GM23338 (cell line): ENCODE results near the gene FCN2. TPM values are rescaled to one million over a fixed set of nuclear protein-coding genes. Genes with fewer than 3 reads are reported as not detected.

Source experiments
- ATAC-seq: fragments of 200-7000 bp; cut with Tn5 transposase; 3 replicates; pipeline ENCODE4 v1.9.1; 2020
- DNase-seq: peaks from one replicate; pipeline ENCODE4 v3.0.0-alpha.2; 2015; ENCODE audit warnings: low spot score
- H2AFZ ChIP-seq: fragments of 200-600 bp; sonication (generic); 2 replicates; pipeline ENCODE4 v1.8.0; 2016; ENCODE audit warnings: antibody characterized with exemption, mild to moderate bottlenecking, moderate library complexity
- H3F3A ChIP-seq: fragments of 200-600 bp; sonication (generic); replicated peaks from 2 replicates; pipeline ENCODE4 v1.8.0; 2017; ENCODE audit warnings: antibody characterized with exemption, mixed run types, low read depth
- H3K27ac ChIP-seq: fragments of 200-600 bp; sonication (generic); 2 replicates; pipeline ENCODE4 v1.6.1; 2016; ENCODE audit warnings: low read depth
- H3K27me3 ChIP-seq: fragments of 200-600 bp; sonication (generic); 2 replicates; pipeline ENCODE4 v1.8.0; 2016; ENCODE audit warnings: mild to moderate bottlenecking, mixed run types, moderate library complexity; ENCODE audit not compliant: insufficient read depth
- H3K36me3 ChIP-seq: fragments of 200-600 bp; sonication (generic); 2 replicates; pipeline ENCODE4 v1.8.0; 2016; ENCODE audit warnings: mild to moderate bottlenecking; ENCODE audit not compliant: insufficient read depth
- H3K4me1 ChIP-seq: fragments of 200-600 bp; sonication (generic); 2 replicates; pipeline ENCODE4 v1.8.0; 2016; ENCODE audit warnings: mild to moderate bottlenecking, moderate library complexity; ENCODE audit not compliant: insufficient read depth
- H3K4me2 ChIP-seq: fragments of 200-600 bp; sonication (generic); 2 replicates; pipeline ENCODE4 v1.7.1; 2017; ENCODE audit warnings: mixed run types
- H3K4me3 ChIP-seq: fragments of 200-600 bp; sonication (generic); 2 replicates; pipeline ENCODE4 v1.6.1; 2016; ENCODE audit warnings: mixed run types
- H3K79me2 ChIP-seq: fragments of 200-600 bp; sonication (generic); replicated peaks from 2 replicates; pipeline ENCODE4 v1.8.0; 2017; ENCODE audit warnings: mild to moderate bottlenecking; ENCODE audit not compliant: insufficient read depth
- H3K9me2 ChIP-seq: fragments of 200-600 bp; sonication (generic); 2 replicates; pipeline ENCODE4 v1.8.0; 2017; ENCODE audit not compliant: insufficient read depth
- H4K20me1 ChIP-seq: fragments of 200-600 bp; sonication (generic); replicated peaks from 2 replicates; pipeline ENCODE4 v1.8.0; 2017; ENCODE audit warnings: mild to moderate bottlenecking; ENCODE audit not compliant: insufficient read depth
- H3K27ac Mint-ChIP-seq: 2 replicates; pipeline ENCODE4 v1.8.0; 2020; ENCODE audit warnings: inconsistent platforms, mild to moderate bottlenecking, moderate library complexity, mixed read lengths
- H3K27me3 Mint-ChIP-seq: 3 replicates; pipeline ENCODE4 v1.8.0; 2022; ENCODE audit warnings: low read depth, mild to moderate bottlenecking, moderate library complexity, mixed read lengths, inconsistent platforms; ENCODE audit not compliant: insufficient read depth, poor library complexity
- H3K36me3 Mint-ChIP-seq: 3 replicates; pipeline ENCODE4 v1.8.0; 2021; ENCODE audit warnings: low read depth, mild to moderate bottlenecking, inconsistent platforms, moderate library complexity, mixed read lengths
- H3K4me1 Mint-ChIP-seq: 3 replicates; pipeline ENCODE4 v1.8.0; 2020; ENCODE audit warnings: mild to moderate bottlenecking, inconsistent platforms, mixed read lengths
- H3K4me3 Mint-ChIP-seq: 3 replicates; pipeline ENCODE4 v1.8.0; 2021; ENCODE audit warnings: moderate library complexity, mild to moderate bottlenecking, inconsistent platforms, mixed read lengths
- H3K9me3 Mint-ChIP-seq: 3 replicates; pipeline ENCODE4 v1.8.0; 2020; ENCODE audit warnings: moderate library complexity, mild to moderate bottlenecking, inconsistent platforms, mixed read lengths
- CTCF ChIP-seq, 2 experiments: fragments of 200-600 bp in 1 of 2; sonication (generic) in 1 of 2; conservative IDR thresholded peaks; 2 replicates each; pipeline versions ENCODE4 v1.5.1 to v1.6.1; 2016 to 2017; ENCODE audit warnings: antibody characterized with exemption in 2 of 2, low read depth in 2 of 2, mild to moderate bottlenecking in 2 of 2, moderate library complexity in 1 of 2
- EZH2phosphoT487 ChIP-seq: fragments of 200-600 bp; sonication (generic); IDR thresholded peaks from one replicate; pipeline ENCODE4 v1.8.1; 2018; ENCODE audit warnings: antibody characterized with exemption; ENCODE audit not compliant: unreplicated experiment
- JUNB ChIP-seq: IDR thresholded peaks from one replicate; pipeline ENCODE4 v1.6.1; 2016; ENCODE audit warnings: antibody characterized with exemption; ENCODE audit not compliant: unreplicated experiment
- ZNF462 ChIP-seq: fragments of 250-450 bp; sonication (Bioruptor Pico); IDR thresholded peaks from 2 replicates; pipeline ENCODE4 v1.5.0; 2020; ENCODE audit warnings: mild to moderate bottlenecking, moderate library complexity
- polyA plus RNA-seq: library from polyadenylated mRNA; unstranded; fragments of >200 nt; fragmentation: Nextera tagmentation; extraction: Ambion mirVana; gene quantifications from 2 replicates; pipeline ENCODE4 v1.2.1, GENCODE V29; 2016
- total RNA-seq: library from RNA; depleted of rRNA; stranded (reverse); fragments of >200 nt; shearing (Covaris generic); gene quantifications from 2 replicates; pipeline ENCODE4 v1.2.3, GENCODE V29; 2014

FCN2 gene
- total and polyA plus RNA-seq, 2 experiments from 2014 or later: not detected

GRCh38 chr9:134861595-134862334, 18.8 kb upstream of the FCN2 start:
- H3K27ac Mint-ChIP-seq: no peak overlapping the region
- no peak overlapping the region for H2AFZ ChIP-seq
- no peaks in the 10 kb centered on the region for H3K4me1 Mint-ChIP-seq
- ATAC-seq: no peak
- no peaks in the 10 kb centered on the region for H3K79me2 ChIP-seq
- H3K9me2 ChIP-seq: 0 out of 2 replicates have a peak, but pooled peaks cover 3% of the 10 kb centered on the region
- peaks cover 9% of the 10 kb centered on the region for H3K36me3 Mint-ChIP-seq
- TF ChIP-seq ZNF462 (CRISPR knock-in tag): no peak
- no peaks in the 10 kb centered on the region for H3F3A ChIP-seq
- peaks cover 5% of the 10 kb centered on the region for H3K27me3 Mint-ChIP-seq
- DNase-seq: no peak
- no peaks in the 10 kb centered on the region for H3K36me3 ChIP-seq
- no peaks in the 10 kb centered on the region for H3K4me1 ChIP-seq
- H3K4me2 ChIP-seq: no peak overlapping the region
- H3K4me3 Mint-ChIP-seq: no peak overlapping the region
- peaks cover 19% of the 10 kb centered on the region for H3K9me3 Mint-ChIP-seq
- H3K27ac ChIP-seq: no peak overlapping the region
- H3K27me3 ChIP-seq: no peaks in the 10 kb centered on the region
- H4K20me1 ChIP-seq: no peaks in the 10 kb centered on the region
- H3K4me3 ChIP-seq: no peak overlapping the region

GRCh38 chr9:134863306-134863902, 17.2 kb upstream of the FCN2 start:
- Mint-ChIP-seq H3K36me3 (peaks cover 6% of the 10 kb centered on the region), H3K4me1 (no peaks in the 10 kb centered on the region), H3K27ac (no peak overlapping the region), H3K9me3 (peaks cover 16% of the 10 kb centered on the region), H3K4me3 (no peak overlapping the region), H3K27me3 (peaks cover under 1% of the 10 kb centered on the region)
- Histone ChIP-seq H3K36me3 (no peaks in the 10 kb centered on the region), H3K79me2 (no peaks in the 10 kb centered on the region), H3K27me3 (no peaks in the 10 kb centered on the region), H3K4me2 (no peak overlapping the region), H3K4me3 (no peak overlapping the region), H3K9me2 (no peaks in the 10 kb centered on the region), H3K27ac (no peak overlapping the region), H3F3A (no peaks in the 10 kb centered on the region), H4K20me1 (no peaks in the 10 kb centered on the region), H3K4me1 (no peaks in the 10 kb centered on the region), H2AFZ (no peak overlapping the region)
- no peak for ATAC-seq
- no peak for TF ChIP-seq JUNB
- TF ChIP-seq EZH2phosphoT487: no peak
- no peak for TF ChIP-seq CTCF (conservative IDR thresholded peaks at IDR 0.05; ENCODE audit: low read depth in 2 of 2)
- no peak for DNase-seq
